Large intestine (tissue), 3 donors: ENCODE results near the gene KCNG2. TPM values are rescaled to one million over a fixed set of nuclear protein-coding genes. Genes with fewer than 3 reads are reported as not detected.

ENCODE experiments used
- DNase-seq, 2 donors: peaks; one replicate each; pipeline versions ENCODE4 v3.0.0 to v3.0.0-alpha.2; 2013
- H3K27ac ChIP-seq: one replicate; pipeline ENCODE4 v1.5.1; 2013; ENCODE audit warnings: low read length
- H3K27me3 ChIP-seq: 2 replicates; pipeline ENCODE4 v1.6.1; 2013; ENCODE audit warnings: low read length; ENCODE audit not compliant: control insufficient read depth, insufficient read depth
- H3K36me3 ChIP-seq: 2 replicates; pipeline ENCODE4 v1.6.1; 2013; ENCODE audit warnings: low read length; ENCODE audit not compliant: control insufficient read depth, insufficient read depth
- H3K4me1 ChIP-seq: one replicate; pipeline ENCODE4 v1.6.1; 2013; ENCODE audit warnings: low read length; ENCODE audit not compliant: control insufficient read depth, insufficient read depth
- H3K4me3 ChIP-seq: one replicate; pipeline ENCODE4 v1.5.1; 2013; ENCODE audit warnings: low read length
- H3K9me3 ChIP-seq: one replicate; pipeline ENCODE4 v1.6.1; 2013; ENCODE audit warnings: mild to moderate bottlenecking, low read depth, low read length, moderate library complexity; ENCODE audit not compliant: control insufficient read depth
- WGBS: methylation state at CpG from one replicate; pipeline ENCODE4 v1.1.5; 2013; ENCODE audit warnings: low lambda C conversion rate; ENCODE audit not compliant: insufficient coverage; 5-methylcytosine and 5-hydroxymethylcytosine counted together
- polyA plus RNA-seq: library from polyadenylated mRNA; unstranded; fragments of 120-200 nt; gene quantifications from one replicate; pipeline ENCODE4 v1.2.1, GENCODE V29; 2013

KCNG2 gene
- polyA plus RNA-seq, 1 donor = 0.46 TPM

DNA sequence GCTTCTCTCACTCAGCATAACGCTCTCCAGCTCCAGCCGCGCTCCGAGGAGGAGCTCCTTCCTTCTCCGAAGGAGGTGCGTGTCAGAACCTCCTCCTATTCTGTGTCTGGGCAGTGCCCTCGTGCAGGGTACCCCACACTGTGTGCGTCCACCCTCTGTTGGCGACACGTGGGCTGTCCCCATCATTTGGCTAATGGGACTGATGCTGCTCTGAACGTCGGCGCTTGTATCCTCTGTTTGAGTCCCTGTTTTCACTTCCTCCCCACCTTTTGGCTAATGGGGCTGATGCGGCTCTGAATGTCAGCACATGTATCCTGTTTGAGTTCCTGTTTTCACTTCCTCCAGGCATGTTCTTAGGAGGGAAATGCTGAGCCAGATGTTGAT lies 22.2 kb downstream of the KCNG2 start:
- WGBS = 67% methylated on average over 3 of the region's 14 CpGs
- DNase-seq = peak in 1 of 2 donors; percentile 9
- peaks cover 4% of the 10 kb centered on the region for H3K27me3 ChIP-seq

GRCh38 chr18:79823120-79823519 lies 25.4 kb downstream of the KCNG2 start:
- WGBS = no CpG with 5 or more reads among the region's 12 CpGs
- no peaks in the 10 kb centered on the region for H3K27me3 ChIP-seq
- no peak overlapping the region for H3K4me3 ChIP-seq
- H3K4me1 ChIP-seq = no peaks in the 10 kb centered on the region
- H3K9me3 ChIP-seq = peaks cover 10% of the 10 kb centered on the region
- no peak for DNase-seq
- no peaks in the 10 kb centered on the region for H3K36me3 ChIP-seq
- no peak overlapping the region for H3K27ac ChIP-seq

More for the DNA sequence above, 22.2 kb downstream of the KCNG2 start:
- Histone ChIP-seq H3K4me1 (no peaks in the 10 kb centered on the region), H3K9me3 (peaks cover 3% of the 10 kb centered on the region), H3K4me3 (no peak overlapping the region), H3K36me3 (no peaks in the 10 kb centered on the region), H3K27ac (no peak overlapping the region)

DNA sequence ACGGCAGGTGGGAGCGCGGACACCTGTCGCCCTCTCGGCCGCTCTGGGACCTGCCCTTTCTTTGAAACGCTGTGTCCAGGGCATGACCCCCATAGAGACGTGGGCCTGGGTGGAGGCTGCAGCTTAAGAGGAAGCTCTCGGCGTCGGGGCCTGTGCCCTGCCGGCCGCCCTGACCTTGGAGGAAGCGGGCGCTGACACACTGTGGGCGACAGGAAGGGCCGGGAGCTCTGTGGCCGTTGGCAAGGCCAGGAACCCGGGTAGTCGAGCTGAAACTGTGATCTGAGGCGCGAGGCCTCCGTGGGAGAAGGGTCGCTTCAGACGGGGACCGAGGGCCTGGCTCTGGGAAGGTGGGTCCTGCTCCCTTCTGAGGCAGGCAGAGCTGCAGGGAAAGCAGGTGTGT lies 28.2 kb downstream of the KCNG2 start:
- Histone ChIP-seq H3K4me1 (no peaks in the 10 kb centered on the region), H3K27ac (no peak overlapping the region)
- WGBS = no CpG with 5 or more reads among the region's 26 CpGs

GRCh38 chr18:79826966-79827365 lies 29.2 kb downstream of the KCNG2 start:
- 93% methylated on average over 3 of the region's 18 CpGs for WGBS
- Histone ChIP-seq H3K36me3 (no peaks in the 10 kb centered on the region), H3K27me3 (no peaks in the 10 kb centered on the region), H3K27ac (no peak overlapping the region), H3K4me3 (no peak overlapping the region), H3K4me1 (no peaks in the 10 kb centered on the region), H3K9me3 (peaks cover 20% of the 10 kb centered on the region)
- DNase-seq = no peak

More for the DNA sequence above, 28.2 kb downstream of the KCNG2 start:
- no peak for DNase-seq
- no peak overlapping the region for H3K4me3 ChIP-seq
- no peaks in the 10 kb centered on the region for H3K27me3 ChIP-seq
- H3K9me3 ChIP-seq = peaks cover 14% of the 10 kb centered on the region
- H3K36me3 ChIP-seq = no peaks in the 10 kb centered on the region

- no CpG with 5 or more reads among the region's 5 CpGs for WGBS
- DNase-seq = no peak
- no peak overlapping the region for H3K27ac ChIP-seq
- no peak overlapping the region for H3K4me3 ChIP-seq
- H3K4me1 ChIP-seq = no peaks in the 10 kb centered on the region
- no peaks in the 10 kb centered on the region for H3K27me3 ChIP-seq
- no peaks in the 10 kb centered on the region for H3K36me3 ChIP-seq
- peaks cover 23% of the 10 kb centered on the region for H3K9me3 ChIP-seq
These were observed 30.5 kb downstream of the KCNG2 start for GRCh38 chr18:79828258-79828657.

GRCh38 chr18:79829136-79829854 lies 31.6 kb downstream of the KCNG2 start:
- no CpG with 5 or more reads among the region's 17 CpGs for WGBS
- peaks cover 3% of the 10 kb centered on the region for H3K27me3 ChIP-seq
- no peak overlapping the region for H3K4me3 ChIP-seq
- no peak overlapping the region for H3K27ac ChIP-seq
- H3K4me1 ChIP-seq = no peaks in the 10 kb centered on the region
- no peaks in the 10 kb centered on the region for H3K36me3 ChIP-seq
- no peak for DNase-seq
- H3K9me3 ChIP-seq = peaks cover 23% of the 10 kb centered on the region

DNA sequence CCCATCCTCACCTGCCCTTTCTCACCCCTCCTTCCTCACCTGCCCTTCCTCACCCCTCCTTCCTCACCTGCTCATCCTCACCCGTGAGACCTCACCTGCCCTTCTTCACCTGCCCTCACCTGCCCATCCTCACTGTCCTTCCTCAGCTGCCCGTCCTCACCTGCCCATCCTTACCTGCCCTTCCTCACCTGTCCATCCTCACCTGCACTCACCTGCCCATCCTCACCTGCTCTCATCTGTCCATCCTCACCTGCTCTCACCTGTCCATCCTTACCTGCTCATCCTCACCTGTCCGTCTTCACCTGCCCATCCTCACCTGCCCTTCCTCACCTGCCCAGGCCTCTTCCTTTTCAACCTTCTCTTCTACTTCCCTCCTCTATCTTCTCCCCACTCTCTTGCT lies 34.4 kb downstream of the KCNG2 start:
- WGBS = 88% methylated on average over 1 of the region's 3 CpGs
- H3K27me3 ChIP-seq = peaks cover 3% of the 10 kb centered on the region
- no peak for DNase-seq

DNA sequence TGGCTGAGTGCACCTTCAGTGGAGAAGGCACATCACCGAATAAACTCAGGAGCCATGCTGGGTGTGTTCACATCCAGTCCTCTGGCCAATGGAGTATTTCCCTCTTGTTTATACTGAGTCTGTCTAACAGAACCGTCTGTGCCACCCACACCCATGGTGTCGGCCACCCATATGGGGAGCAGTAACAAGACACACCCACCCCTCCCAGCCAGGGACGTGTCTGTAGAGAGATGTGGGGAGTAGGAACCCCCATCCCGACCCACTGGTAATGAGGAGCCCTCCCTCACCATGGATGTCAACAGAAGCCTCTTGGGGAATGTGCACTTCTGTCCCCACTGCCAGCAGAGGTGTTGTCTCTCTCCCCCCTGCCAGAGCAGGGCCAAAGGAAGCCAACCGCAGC lies 37.1 kb downstream of the KCNG2 start:
- Histone ChIP-seq H3K9me3 (peaks cover 9% of the 10 kb centered on the region), H3K36me3 (no peaks in the 10 kb centered on the region), H3K4me3 (no peak overlapping the region), H3K27ac (no peak overlapping the region), H3K4me1 (no peaks in the 10 kb centered on the region), H3K27me3 (peaks cover 3% of the 10 kb centered on the region)
- WGBS = no CpG with 5 or more reads among the region's 6 CpGs
- no peak for DNase-seq

More for the DNA sequence above, 34.4 kb downstream of the KCNG2 start:
- H3K27ac ChIP-seq = no peak overlapping the region
- no peak overlapping the region for H3K4me3 ChIP-seq
- no peaks in the 10 kb centered on the region for H3K4me1 ChIP-seq
- no peaks in the 10 kb centered on the region for H3K36me3 ChIP-seq
- peaks cover 14% of the 10 kb centered on the region for H3K9me3 ChIP-seq

GRCh38 chr18:79841936-79842335 lies 44.2 kb downstream of the KCNG2 start:
- Histone ChIP-seq H3K27ac (no peak overlapping the region), H3K27me3 (no peaks in the 10 kb centered on the region), H3K9me3 (peaks cover 4% of the 10 kb centered on the region), H3K36me3 (no peaks in the 10 kb centered on the region), H3K4me1 (no peaks in the 10 kb centered on the region), H3K4me3 (no peak overlapping the region)
- no CpG with 5 or more reads among the region's 4 CpGs for WGBS
- DNase-seq = no peak

DNA sequence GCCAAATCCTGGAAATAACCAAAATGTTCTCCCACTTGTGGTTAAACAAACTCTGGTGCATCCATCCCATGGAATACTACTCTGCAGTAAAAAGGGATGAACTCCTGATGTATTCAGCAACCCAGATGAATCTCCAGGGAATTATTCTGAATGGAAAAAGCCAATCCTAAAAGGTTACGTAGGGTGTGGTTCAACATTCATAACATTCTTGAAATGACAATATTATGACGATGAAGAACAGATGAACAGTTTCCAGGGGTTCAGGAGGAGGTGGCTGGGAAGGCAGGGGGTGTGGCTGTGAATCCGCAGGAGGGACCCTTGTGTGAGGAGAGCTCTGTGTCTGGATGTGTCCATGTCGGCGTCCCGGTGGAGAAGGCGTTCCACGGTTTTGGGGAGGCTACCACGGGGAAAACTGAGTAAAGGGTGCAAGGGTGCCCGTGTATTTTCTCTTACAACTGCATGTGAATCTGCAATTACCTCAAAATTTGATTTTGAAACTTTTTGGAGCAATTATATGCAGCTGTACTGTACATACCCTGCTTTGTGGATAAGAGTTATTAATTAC lies 47.3 kb downstream of the KCNG2 start:
- Histone ChIP-seq H3K27ac (no peak overlapping the region), H3K9me3 (peaks cover 14% of the 10 kb centered on the region), H3K4me1 (no peaks in the 10 kb centered on the region), H3K27me3 (no peaks in the 10 kb centered on the region), H3K4me3 (no peak overlapping the region), H3K36me3 (no peaks in the 10 kb centered on the region)
- no CpG with 5 or more reads among the region's 10 CpGs for WGBS
- no peak for DNase-seq
